Measurements from ENCODE around the gene TXNDC8.
"Not testable (repeated sequence)": the region's sequence is repeated elsewhere in the genome, so short reads cannot be mapped to it uniquely, and the experiment has no call there.

Gene TXNDC8

DNA sequence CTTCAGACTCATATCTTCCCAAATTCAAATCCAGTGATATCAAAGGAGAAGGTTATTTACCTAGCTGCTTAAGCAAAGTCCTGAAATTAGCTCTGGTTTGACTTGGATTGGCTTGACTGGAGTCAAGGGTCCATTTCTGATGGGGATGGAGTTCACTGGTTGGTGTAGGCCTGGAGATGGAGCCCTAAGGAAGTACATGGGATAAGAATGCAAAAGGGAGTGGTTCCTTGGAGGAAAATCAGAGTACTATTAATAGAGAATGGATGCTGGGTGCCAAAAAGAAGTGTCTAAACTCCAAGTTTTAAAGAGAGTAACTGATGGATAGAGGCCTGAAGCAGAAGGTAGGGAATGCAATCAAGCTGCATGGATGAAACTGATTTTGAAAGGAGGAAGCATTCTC is 13.8 kb downstream of the TXNDC8 start:
- no peak for DNase-seq

DNA sequence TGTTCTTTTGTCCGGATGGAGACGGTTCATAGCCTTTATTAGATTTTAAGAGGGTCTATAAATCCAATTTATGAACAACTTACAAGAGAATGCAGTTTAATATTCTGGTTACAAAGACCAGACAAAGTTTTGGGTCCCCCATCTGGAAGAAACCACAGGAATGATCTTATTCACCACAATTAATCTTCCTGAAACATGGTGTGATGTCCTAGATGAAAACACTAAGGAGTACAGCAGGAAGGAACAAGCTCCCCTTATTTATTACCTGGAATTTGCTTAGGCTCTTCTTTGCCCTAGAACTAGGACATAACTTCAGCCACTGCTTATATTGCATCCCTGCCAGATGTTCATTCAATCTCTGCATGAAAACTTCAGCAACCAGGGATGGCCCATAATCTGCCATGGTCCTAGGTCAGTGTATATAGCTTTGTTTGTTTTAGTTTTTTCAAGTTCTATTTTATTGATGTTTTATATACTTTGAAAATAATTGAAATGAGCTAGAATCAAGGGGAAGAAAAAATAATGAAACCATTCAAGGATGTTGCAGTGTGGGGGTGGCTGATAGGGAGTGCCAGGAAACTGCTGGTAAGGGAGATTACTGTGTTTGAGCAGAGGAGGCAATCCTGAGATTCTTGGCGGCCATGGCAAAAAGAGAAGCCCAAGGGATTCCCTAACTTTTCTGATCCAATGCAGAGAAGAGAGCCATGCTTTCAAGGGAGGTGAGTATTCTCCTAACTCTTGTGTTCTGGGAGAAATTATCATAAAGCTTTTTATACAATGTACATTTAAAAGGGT is 16.8 kb downstream of the TXNDC8 start:
- DNase-seq: no peak

DNA sequence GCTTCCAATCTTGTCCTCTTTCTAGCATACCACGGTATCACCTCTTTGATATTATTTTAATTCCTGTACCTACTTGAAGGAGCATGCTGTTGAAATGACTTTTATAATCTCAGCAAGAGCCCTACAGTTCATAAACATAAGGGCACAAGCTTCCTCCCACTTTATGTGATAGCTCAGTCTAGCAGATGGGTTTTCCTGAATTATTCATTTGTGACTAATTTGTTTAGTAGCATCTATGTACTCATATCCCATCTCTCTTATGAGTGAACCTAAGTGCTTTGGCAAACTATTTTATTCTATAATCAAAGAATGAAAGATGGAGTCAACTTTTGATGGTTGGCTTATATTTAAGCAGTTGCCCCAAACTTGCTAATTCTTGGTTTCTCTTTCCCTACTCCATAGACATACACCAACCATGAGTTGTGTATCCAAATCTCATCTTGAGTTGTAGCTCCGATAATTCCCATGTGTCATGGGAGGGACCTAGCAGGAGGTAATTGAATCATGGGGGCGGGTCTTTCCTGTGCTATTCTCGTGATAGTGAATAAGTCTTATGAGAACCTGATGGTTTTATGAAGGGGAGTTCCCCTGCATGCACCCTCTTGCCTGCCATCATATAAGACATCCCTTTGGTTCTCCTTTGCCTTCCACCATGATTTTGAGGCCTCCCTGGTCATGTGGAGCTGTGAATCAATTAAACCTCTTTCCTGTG is 17.7 kb downstream of the TXNDC8 start:
- no peak for DNase-seq

DNA sequence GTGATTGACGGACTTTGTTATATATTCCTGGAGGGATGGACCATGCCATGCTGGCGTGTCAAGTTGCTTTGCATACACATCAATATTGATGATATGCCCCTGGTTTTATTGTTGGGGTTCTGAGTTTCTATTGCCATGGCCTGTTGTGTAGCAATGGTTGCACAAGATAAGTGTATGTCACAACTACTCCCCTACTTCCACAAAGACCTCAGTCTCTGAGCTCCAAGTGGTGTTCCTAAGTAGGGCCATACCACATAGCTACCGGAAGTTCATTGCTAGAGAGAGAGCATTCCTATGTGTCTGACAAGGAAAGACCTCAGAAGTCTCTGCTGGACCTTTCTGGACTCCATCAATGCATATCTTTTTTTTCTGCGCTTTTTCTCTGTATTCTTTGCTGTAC is 19.8 kb downstream of the TXNDC8 start:
- no peak for DNase-seq

DNA sequence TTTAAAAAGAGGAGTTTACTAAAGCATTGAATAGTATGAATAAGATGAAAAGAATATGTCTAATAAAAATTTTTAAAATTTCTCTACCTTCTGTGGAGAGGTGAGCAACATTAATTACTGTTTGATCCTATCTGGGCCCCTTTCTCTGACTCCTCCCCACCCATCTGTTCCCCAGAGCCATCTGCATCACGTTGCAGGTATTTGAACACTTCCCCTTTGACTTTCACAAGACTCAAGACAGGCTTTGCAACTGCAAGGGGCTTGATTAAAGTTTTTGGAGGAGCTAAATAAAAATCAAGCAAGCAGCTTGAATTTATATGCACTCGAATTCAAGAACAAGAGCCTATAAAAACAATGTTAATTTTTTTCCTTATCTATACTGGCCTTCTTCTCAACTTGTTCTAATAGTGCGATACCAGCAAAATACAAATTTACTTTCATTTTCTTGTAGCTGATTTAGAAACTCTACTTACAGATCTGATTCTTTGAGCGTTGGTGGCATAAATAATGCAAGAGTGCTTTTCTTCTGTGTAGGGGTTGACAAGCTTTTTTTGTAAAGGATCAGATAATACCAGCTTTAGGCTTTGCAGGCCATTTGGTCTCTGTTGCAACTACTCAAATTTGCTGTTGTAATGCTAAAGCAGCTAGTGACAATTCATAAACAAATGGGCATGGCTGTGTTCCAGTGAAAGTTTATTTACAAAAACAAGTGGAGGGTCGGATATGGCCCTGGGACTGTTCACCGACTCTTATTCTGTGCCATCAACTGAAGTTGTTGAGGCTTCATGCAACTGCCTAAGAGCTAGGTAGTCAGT is 21.2 kb downstream of the TXNDC8 start:
- no peak for DNase-seq

DNA sequence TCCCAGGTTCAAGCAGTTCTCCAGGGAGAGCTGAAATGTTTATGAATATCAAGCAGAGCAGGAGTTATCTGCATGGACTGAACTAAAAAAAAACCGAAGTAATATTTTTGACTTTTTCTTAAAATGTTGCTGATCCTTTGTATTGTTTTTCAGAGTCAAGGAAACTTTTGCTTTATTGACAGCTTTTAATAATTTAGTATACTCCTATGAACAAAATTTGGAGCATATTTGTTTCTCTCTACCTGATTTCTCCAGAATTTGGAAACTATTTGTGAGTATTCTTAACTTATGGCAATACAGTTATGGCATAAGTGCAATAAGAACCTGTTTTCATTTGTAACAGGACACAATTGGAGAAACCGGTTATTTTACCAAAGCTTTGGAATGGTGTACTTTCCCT is 25.7 kb downstream of the TXNDC8 start:
- DNase-seq: not testable (repeated sequence)

DNA sequence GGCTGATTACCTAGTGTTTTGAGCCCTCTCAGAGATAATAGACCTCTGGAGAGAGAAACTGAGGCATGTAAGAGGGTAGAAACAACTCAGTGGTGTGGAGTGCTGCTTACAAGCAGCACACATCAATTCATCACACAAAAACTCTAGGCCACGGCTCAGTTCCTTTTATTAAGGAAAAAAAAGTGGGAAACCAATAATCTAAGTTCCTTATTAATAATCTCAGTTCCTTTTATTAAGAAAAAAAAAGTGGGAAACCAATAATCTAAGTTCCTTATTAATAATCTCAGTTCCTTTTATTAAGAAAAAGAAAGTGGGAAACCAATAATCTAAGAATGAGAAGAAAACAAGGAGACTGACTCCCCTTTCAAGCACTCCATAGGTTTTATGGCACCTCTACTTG is 28.0 kb downstream of the TXNDC8 start:
- no peak for DNase-seq

DNA sequence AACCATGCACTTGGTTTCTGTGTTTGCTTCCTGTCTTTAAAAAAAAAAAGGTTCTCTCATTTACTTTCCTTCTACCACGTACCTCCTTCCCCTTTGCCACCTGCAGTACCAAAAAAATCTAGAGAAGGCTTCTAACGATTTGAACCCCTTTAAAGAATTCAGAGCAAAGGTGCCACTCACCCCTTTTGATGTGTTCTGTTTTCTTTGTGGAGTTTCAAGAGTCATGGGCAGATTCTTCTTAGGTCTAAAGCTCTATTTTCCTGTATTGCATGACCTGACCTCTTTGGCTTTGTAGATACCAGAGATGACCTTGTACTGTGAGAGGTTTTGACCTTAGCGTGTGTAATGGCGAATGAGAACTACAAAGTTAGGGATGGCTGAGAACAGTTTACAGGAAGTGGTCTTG is 29.0 kb downstream of the TXNDC8 start:
- no peak for DNase-seq

DNA sequence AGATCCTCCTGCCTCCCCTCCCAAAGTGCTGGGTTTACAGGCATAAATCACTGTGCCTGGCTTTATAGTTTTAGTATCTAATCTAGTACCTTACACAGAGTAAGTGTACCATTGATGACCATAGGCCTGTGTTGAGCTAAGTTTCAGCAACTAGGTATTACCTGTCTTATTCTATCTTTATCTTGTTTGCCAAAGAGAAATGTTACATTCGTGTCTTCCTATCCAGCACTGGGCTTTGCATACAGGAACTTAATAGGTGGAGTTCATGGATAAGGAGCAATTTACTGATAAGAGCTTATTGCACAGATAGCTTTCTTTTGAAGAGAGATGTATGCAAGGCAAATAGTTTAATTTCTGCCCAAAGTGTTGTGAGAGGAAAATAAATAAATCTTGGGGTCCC is 30.5 kb downstream of the TXNDC8 start:
- DNase-seq: no peak

DNA sequence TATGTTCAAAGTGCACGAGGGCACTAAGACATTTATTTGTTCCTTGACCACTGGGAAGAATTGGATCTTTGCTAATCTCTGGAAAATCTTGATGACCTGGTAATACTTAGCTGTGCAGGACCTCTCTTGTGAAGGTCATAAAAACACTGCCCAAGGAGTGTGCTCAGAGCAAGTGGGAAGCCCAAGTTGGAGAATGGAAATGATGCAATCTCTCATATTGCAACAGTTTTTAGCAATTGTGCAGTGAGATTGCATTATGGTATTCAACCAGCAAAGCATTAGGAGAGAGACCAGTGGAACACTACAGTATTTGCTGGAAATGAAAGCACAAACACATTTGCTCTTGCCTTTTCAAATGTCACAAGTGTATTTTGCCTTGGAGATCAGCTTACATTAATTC is 34.5 kb downstream of the TXNDC8 start:
- no peak for DNase-seq

DNA sequence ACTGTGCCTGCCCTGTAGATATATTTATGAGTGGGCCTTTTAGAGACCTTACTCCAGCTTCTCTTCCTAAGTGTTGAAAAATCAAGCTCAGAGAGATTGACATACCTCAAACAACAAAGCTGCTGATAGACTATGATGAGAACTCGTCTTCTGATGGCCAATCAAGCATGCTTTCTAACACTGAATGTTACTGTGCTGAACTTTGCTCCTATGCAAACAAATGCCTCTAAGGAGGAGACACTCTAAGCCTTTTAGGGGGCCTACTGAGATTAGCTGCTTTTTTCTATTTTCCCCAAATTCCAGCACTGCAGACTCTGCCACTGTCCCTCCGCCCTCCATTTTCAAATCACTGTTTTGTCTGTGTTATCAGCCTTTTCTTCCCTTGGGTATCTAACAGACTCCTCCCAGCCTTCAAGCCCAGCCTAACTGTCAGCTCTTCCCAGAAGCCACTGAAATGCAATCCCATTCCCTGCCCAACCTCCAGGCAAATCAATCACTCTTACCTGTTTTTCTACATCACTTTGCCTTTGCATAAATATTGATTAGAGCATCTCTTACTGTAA is 39.5 kb downstream of the TXNDC8 start:
- DNase-seq: no peak

DNA sequence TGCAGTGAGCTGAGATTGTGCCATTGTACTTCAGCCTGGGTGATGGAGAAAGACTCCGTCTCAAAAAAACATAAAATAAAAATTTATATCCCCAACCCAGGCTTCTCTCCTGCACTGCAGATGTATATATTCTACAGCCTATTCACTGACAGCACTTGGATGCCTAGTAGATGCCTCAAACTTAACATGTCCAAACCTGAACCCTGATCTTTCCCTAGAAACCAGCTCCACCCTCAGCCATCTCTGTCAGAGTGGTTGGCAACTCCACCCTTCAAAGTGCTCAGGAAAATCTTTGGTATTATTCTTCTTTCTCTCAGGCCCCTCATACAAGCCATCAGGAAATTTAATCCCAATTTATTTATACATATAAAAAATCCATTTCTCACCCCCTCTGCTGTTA is 44.4 kb downstream of the TXNDC8 start:
- no peak for DNase-seq

DNA sequence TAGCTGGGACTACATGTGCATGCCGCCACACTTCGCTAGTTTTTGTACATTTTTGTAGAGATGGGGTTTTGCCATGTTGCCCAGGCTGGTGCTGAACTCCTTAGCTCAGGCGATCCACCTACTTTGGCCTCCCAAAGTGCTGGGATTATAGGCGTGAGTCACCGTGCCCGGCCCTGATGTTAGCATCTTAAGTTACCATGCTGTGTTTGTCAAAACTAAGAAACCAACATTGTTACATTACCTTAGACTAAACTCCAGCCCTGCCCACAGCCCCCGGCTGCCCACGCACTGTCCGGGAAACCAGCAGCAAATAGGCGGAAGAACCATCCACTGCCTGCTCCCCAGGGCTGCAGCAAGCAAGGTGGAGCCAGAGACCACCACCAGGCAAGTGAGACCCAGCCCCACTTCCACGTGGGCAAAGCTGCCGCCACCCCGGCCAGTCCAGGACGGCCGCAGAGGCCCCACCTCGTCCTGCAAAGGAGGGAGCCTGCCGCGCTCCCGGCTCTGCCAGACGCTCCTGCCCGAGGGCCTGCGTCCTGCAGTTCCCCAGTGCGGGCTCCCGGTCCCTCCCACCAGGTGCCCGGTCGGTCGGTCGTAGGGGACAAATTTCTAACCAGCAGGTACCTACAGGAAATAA is 45.6 kb downstream of the TXNDC8 start:
- DNase-seq: no peak

DNA sequence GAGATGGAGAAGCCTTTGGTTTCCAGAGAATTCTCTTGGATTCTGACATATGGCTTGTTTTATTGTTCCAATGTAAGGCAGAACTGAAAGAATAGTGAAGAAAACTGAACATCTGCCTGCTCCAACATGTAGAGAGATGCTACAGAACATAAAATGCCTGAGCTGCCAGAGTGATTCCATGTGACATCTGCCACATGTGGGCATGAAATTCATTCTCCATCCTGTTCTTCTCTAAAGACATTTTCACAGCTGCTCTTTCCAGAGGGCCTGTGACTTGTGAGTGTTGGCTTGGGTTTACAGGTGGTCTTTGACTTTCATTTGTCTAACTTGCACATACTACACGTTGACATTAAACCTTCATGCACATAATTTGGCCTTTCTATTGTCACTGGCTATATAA is 47.7 kb downstream of the TXNDC8 start:
- no peak for DNase-seq

DNA sequence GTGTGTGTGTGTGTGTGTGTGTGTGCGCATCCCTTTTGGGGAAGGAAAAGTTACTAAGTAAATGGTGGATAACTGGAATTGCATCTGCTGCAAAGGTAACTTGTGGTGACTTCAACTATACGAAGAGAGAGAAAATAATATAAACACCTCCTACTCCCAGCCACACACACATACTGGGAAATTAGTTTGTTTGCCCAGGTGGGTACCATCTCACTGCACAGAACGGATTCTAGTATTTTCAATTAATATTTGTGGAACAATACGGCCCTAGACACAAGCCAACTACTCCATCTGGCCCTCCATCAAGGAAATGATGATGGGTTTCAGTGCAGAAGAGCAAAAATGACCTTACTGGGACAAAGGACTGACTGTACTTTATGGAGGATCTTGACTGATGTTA is 49.2 kb downstream of the TXNDC8 start:
- no peak for DNase-seq

DNA sequence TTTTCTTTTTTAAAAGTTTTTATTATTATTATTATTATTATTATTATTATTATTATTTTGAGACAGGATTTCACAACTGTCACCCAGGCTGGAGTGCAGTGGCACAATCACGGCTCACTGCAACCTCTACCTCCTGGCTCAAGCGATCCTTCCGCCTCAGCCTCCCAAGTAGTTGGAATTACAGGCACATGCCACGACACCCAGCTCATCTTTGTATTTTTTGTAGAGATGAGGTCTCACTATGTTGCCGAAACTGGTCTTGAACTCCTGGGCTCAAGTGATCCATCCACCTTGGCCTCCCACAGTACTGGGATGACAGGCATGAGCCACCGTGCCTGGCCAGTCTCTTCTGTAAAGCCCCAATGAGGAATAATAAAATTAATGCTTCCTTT is 50.4 kb downstream of the TXNDC8 start:
- DNase-seq: no peak

DNA sequence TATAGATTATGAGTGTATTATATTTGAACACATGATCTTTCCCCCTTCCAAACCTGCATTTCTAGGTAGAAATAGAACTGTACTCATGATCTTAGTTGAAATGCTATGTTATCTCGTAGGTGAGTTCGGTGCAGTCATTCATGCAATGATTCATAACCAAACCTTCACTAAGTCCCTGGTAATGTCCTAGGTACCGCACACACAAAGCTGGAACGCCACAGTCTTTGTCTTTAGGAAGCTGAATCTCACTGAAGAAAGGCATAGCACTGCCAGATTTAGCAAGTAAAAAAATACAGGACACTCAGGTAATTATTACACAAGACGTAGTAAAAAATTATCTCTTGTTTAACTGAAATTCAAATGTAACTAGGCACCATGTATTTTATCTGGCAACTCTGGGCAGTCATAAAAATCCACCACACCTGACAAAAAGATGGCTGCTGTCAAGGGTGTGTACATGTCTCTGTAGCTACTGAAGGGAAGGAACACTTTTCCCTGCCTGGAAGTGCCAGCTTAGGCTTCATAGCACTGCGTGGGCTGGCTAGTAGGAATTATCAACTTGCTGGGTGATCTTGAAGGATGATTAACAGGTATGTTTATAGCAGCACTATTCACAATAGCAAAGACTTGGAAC is 53.3 kb downstream of the TXNDC8 start:
- no peak for DNase-seq

DNA sequence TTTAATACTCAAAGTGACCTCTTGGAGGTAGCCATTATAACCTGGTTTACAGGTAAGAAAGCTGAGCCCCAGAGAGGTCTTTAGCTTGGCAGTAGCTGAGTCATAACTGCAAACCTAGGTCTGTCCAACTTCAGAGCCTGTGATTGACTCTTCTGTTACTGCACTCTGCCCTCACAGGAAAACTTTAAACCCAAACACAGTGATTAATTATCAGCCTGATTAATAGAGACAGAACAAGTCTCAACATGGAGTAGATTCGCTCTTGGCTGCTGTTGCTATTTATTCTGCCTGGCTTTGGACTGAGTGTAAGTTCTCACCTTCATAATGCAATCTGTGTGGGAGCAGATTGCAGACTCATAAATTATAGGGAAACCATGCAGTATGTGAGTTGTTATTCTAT is 53.9 kb downstream of the TXNDC8 start:
- DNase-seq: no peak

DNA sequence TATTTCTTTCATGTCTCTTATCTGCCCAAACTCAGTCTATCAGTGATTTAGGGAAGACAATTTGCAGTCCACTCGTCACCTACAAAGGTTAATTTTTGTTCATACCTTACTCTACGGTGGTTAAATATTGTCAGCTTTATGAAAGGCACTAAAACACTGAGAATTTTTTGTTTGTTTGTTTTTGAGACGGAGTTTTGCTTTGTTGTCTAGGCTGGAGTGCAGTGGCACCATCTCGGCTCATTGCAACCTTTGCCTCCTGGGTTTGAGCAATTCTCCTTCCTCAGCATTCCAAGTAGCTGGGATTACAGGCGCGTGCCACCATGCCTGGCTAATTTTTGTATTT is 55.0 kb downstream of the TXNDC8 start:
- DNase-seq: no peak

DNA sequence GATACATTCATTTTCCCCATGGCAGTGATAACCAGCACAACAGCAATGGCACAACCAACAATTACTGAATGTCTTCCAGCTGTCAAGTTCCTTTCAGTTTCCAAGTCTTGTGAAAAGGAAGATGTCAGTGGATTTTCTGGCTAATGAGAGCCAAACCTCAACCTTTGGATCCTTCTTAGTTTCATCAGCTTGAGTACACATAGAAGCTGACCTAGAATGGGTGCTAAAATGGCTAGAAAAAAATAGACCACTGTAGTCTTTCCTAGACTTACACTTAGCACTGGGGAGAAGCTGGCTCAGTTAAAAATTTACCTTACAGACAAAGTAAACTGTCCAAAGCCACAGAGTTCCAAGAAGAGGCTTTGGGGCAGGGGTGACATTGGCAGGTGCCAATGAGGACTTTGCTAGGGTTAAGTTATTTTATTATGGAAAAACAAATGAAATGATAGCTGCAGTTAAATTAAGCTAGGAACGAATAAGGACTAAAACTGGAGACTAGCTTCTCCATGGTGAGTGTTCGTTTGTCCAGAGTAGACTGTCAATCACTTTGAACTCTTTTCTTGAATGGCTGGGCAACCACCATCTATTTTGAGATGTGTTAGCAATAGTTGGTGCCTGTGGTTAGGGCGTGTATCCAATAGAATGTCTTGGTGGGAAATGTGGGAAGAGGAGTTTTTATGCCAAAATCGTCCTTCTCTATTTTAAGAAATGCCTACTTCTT is 55.5 kb downstream of the TXNDC8 start:
- no peak for DNase-seq

DNA sequence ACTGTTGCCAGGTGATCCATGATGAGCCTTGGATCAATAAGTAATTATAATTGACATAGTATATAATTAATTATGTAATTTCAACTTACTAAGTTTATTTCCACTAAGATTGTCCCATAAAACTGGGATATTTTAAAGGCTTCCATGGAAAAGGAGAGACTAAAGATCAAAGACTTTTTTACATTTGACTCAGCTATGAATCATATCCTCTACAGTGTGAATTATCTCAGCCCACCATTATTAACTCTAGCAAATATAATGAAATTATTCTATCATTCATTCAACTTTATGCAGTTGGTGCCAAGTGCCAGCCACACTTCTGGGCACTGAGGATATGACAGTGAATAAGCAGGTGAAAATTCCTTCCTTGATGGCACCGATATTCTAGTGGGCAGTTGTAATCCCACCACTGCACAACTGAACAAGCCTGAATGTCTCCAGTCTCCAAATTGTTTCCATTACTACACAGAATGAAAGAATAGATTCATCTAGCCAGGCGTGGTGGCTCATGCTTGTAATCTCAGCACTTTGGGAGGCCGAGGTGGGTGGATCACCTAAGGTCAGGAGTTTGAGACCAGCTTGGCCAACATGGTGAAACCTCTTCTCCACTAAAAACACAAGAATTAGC is 59.5 kb downstream of the TXNDC8 start:
- DNase-seq: no peak
